HG03280 (cell line): ENCODE measurements around the gene MAP6.
A peak's percentile ranks its signal among the peaks of the same experiment; 100 is the strongest.
"Not testable (repeated sequence)": the region's sequence is repeated elsewhere in the genome, so short reads cannot be mapped to it uniquely, and the experiment has no call there.

Experiments
- ATAC-seq: cut with Tn5 transposase; IDR thresholded peaks from one replicate; pipeline ENCODE4 v1.9.1; 2021; ENCODE audit warnings: mild to moderate bottlenecking, moderate library complexity; ENCODE audit not compliant: unreplicated experiment

Gene MAP6

DNA sequence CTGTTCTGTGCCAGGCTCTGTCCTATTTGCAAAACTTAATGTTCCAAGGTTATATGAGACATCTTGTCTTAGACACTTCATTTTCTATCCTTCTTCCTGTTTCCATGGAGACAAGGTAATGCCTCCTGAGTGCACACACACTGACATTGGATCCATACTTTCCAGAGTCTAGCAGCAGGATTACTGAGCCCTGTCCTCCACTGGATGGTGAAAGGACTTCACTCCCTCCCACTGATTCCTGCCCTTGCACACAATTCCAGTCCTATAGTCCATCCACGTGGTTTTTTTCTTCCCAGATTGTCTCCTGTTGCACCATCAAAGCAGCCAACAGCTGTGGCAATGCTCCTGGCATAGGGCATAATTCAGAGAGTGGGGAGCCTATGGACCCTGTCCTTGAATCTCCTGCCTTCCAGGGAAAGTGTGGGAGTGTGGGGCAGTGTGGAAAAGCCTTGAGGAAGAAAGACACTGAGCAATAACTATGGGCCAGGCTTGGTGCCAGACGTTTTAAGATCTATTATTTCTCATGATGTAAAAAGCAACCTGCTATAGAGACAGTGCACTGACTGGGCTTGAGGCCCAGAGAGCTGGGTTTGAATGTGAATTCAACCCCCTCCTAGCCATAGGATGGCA lies 75.4 kb downstream of the MAP6 start:
- no peak for ATAC-seq

GRCh38 chr11:75592715-75593114 lies 76.1 kb downstream of the MAP6 start:
- no peak for ATAC-seq

- no peak for ATAC-seq
Observed at GRCh38 chr11:75591966-75592365, 76.9 kb downstream of the MAP6 start.

DNA sequence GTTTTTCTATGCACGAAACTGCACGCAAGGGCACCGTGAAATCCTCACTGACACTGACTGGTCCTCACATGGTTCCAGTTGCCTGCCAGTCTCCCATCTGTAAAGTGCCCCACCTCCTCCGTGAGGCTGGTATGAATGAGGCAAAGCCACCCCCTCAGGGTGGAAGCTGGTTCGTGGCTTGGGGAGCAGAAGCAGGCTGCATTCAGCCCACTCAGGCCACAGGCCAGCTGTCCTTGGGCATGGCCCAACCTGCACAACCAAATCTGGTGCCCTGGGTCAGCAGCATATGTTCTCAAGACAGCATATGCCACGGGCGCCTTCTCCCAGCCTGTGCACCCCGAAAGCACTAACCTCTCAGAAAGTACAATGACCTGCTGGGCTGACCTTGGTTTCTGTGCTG lies 77.5 kb downstream of the MAP6 start:
- no peak for ATAC-seq

DNA sequence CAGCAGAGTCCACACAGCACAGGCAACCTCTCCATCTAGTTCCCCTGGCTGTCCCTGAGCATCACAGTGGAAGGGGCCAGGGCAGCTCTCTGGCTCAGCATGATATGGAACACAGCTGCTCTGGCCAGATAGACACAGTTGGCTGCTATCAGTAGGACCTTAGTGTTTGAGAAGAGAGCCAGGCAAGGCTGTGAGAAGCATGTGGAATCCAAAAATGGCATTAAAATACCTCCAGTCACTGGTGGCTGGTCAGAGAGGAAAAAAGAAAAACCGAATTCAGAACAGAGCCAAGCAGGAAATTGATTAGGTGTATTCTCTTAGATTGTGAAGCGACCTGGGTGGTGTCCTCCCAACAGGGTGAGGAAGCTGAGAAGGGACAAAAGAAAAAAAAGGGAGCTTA lies 78.9 kb downstream of the MAP6 start:
- ATAC-seq, result no peak

GRCh38 chr11:75589051-75589450 lies 79.8 kb downstream of the MAP6 start:
- ATAC-seq, result no peak

- ATAC-seq, result no peak
Observed at GRCh38 chr11:75588051-75588481, 80.8 kb downstream of the MAP6 start.

DNA sequence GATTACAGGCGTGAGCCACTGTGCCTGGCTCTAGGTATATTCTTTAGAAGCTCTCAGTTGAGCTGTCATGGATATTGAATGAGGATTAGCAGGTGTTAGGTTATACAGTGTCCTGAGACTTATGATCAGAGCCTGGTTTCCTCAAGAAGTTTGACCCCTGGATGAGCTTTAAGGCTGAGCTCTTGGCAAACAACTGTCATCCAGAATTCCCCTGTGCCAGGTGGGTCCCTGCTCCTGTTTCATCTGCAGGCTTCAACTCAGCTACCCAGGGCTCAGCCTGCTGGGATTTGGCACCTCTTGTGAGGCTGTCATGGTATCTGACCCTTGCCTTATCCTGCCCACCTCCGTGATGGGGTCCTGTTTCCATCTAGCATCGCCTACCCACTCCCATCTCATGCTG lies 82.4 kb downstream of the MAP6 start:
- no peak for ATAC-seq

DNA sequence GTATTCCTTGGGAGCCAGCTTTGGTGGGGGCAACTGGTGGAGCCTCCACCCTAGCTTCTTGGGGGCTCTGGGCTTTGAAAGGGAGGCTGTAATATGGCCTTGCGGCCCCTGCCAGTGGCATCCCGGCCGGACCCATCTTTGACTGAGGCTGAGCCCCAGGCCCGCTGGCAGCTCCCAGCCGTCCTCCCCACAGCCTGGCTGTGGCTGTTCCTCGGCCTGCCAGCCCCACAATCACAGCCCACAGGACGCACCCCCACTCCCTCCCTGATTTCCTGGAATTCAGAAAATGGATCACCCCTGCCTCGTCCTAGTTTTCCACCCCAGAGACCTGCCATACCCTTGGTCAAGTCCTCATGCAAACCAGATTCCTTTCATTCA lies 83.6 kb downstream of the MAP6 start:
- ATAC-seq, result no peak

DNA sequence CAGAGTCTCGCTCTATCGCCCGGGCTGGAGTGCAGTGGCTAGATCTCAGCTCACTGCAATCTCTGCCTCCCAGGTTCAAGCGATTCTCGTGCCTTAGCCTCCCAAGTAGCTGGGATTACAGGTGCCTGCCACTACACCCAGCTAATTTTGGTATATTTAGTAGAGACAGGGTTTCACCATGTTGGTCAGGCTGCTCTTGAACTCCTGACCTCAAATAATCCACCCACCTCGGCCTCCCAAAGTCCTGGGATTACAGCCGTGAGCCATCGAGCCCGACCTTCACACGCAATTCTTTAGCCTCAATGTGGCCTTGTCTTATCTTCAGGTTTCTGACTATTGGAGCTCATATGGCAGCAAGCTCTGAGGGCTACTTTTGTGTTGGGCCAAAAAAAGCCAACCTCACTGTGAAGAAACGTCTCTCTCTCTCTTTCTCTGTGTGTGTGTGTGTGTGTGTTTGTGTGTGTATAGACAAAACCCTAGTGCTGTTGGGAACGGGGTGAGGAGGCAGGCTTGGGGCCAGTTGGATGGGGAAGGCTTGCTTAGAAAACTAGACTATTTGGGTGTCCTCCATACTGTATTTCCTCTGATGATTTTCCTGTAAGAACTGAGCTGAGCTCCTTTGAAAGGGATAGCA lies 84.1 kb downstream of the MAP6 start:
- ATAC-seq, result not testable (repeated sequence)

DNA sequence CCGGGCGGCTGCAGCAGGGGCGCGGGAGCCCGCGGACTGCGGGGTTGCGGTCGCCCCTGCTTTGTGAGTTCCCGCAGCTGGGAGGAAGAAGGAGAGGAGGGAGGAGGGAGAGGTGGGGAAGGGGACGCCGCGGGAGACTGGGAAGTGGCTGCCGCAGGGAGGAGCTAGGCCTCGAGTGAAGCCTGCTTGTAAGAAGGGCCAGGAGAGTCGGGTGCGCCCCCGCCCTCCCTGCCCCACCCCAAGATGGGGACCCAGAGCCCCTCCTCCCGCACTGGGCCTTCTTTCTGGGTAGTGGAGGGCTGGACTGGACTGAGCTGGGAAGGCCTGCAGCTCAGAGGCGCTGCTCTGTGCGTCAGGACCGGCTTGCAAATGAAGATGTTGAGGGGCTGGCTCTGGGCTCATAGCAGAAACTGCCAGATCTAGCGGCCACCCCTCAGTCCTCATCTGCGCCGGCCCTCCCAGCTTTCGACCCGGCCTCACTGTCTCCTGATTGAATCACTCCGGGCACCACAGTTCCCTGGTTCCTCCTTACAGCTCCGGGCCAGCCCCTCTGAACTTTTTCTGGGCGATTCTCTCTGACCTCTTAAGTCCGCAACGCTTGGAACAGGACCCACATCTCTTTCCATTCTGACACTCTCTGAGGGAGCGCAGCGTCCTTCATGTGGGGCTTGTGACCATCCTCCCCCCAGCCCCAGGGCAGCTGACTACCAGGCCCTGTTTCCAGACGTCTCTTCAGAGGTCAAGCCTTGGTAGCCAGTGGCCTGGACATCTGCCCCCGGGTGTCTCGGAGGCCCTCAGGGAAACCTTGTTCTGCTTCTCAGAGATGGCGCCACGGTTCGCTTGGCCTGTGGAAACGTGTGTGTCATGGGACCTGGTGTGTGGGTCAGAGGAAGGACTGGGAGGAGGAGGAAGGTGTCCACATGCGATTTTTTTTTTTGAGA lies 84.8 kb downstream of the MAP6 start:
- ATAC-seq, result no peak

DNA sequence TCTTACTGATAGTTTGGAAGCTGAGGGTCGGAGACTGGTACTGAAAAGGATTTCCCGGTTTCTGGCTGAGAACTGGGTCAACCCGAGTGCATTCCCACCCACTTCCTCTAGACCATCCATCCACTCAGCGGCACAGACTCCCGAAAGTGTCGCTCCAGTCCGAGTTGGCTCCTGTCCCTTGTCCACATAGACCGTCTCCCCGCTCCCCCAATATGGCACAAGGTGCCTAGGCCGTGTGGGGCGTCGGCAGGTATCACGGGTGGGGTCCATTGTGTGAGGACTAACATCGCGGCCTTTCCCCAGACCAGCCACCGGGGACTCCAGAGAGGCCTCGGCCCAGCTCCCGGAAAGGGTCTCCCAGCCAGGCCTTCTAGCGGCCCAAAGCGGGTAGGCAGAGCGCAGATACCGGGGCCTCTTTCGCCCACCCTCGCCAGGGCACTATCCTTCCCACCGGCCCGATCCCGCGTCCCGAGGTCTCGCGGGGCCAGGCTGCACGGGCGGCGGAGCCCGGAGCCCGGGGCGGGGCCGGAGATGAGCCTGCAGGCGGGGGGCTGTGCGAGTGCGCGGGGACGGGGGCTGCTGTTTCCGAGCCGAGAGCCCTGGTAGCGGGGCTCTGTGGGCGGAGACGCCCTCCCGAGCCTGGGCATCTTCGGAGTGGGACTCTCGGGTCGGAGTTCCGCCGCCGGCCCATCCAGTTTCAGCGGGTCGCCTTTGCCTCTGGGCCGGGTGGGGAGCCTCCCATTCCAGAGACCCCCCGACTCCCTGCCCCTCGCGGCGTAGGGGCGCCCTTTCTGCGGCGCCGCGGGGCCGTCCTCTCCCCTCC lies 85.7 kb downstream of the MAP6 start:
- peak; percentile 56 for ATAC-seq

DNA sequence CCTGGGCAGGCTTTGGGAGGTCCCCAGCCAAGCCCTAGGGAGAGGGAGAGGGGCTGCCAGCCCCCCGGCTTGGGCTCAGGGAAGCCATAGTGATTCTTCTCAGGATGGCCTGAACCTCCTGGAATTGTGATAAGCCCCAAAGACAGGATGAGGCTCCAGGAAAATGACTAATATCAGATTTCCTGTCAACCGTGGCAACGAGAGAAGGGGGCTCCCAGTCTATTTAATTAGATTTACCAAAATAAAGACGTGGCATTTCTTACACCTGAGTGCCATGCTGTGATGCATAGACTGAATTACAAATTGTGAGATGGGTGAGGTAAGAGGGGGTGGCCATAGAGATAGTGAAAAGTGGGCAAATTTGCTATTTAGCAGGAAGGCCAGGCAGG lies 86.3 kb downstream of the MAP6 start:
- ATAC-seq, result no peak

GRCh38 chr11:75579841-75580240 lies 89.0 kb downstream of the MAP6 start:
- no peak for ATAC-seq

DNA sequence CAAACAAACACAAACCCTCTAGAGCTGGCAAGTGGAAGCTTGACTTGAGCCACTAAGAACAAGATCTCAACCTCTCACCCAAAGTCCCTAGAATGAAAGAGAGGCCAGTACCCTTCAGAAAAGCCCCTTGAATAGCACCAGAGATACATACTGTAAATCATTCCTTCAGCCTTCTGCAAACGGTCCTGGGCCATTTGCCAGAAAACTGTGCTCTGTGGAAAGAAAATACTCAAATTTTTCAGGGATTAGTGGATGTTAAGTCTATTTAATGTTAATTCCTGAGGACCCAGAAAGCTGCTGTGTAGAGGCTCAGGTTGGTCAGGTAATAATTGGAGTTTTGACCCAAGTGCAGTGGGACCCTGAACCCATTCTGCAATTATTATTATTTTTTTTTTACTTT lies 89.9 kb downstream of the MAP6 start:
- ATAC-seq, result no peak

DNA sequence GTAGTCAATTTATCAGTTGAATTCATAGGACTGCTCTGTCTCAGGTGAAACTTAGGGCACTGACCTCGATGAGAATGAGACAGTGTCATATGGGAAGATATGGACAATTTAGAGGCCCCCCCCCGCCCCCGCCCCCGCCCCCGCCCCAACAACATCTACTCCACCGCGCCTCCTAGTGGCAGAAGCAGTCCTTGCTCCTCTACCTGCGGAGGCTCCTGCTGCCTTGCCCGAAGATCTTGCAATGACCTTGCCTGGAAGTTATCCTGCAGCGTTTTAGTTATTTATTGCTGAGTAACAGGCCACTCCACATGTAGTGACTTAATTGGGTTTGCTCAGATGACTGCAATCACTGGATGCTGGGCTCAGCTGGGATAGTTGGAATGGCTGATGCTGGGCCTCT lies 91.6 kb downstream of the MAP6 start:
- no peak for ATAC-seq

GRCh38 chr11:75576499-75576918 lies 92.3 kb downstream of the MAP6 start:
- peak; percentile 47 for ATAC-seq

- ATAC-seq, result no peak
Observed at GRCh38 chr11:75576017-75576416, 92.8 kb downstream of the MAP6 start.

GRCh38 chr11:75574698-75575602 lies 93.9 kb downstream of the MAP6 start:
- ATAC-seq, result no peak

GRCh38 chr11:75572744-75573143 lies 96.1 kb downstream of the MAP6 start:
- ATAC-seq, result no peak
